Suprapubic skin (tissue), 4 donors: ENCODE measurements around the gene JPH3.

Source experiments
- CTCF ChIP-seq, 2 donors: fragments of 200-600 bp in 1 of 2; fragments of 450-650 bp in 1 of 2; sonication (generic) in 1 of 2; IDR thresholded peaks; one replicate each; pipeline ENCODE4 v1.5.1; 2016 to 2019; ENCODE audit warnings: antibody characterized with exemption in 2 of 2, mild to moderate bottlenecking in 1 of 2, moderate library complexity in 1 of 2
- POLR2A ChIP-seq, 2 donors: fragments of 450-650 bp; IDR thresholded peaks; one replicate each; pipeline ENCODE4 v1.6.1; 2017; ENCODE audit warnings: antibody characterized with exemption in 2 of 2, mild to moderate bottlenecking in 2 of 2, moderate library complexity in 2 of 2
- POLR2AphosphoS5 ChIP-seq, 3 donors: sonication (generic); formaldehyde crosslinking; IDR thresholded peaks; one replicate each; pipeline ENCODE4 v1.6.1; 2017; ENCODE audit warnings: antibody characterized with exemption in 3 of 3

GRCh38 chr16:87688876-87689815 lies 86.8 kb downstream of the JPH3 start:
- TF ChIP-seq POLR2AphosphoS5 (IDR thresholded peaks at IDR 0.05) (no peak), CTCF (IDR thresholded peaks at IDR 0.05) (no peak), POLR2A (IDR thresholded peaks at IDR 0.05) (no peak)
